Measurements from ENCODE around the gene SERPING1. TPM values are rescaled to one million over a fixed set of nuclear protein-coding genes. Genes with fewer than 3 reads are reported as not detected.
A peak's percentile ranks its signal among the peaks of the same experiment; 100 is the strongest.

Gene SERPING1
- total RNA-seq, 1 donor from 2014 or later = 0.14 TPM

GRCh38 chr11:57637626-57638004, 40.1 kb downstream of the SERPING1 start:
- no peak overlapping the region for H3K27ac Mint-ChIP-seq

GRCh38 chr11:57638005-57638781, 40.7 kb downstream of the SERPING1 start:
- no peaks in the 10 kb centered on the region for H3K36me3 Mint-ChIP-seq (ENCODE audit: low read depth)
- peaks cover 20% of the 10 kb centered on the region for H3K4me1 Mint-ChIP-seq
- H3K4me3 Mint-ChIP-seq = peak overlapping the region; percentile 87
- peaks cover 18% of the 10 kb centered on the region for H3K27me3 Mint-ChIP-seq
- peak; percentile 67 for DNase-seq
- H3K27ac Mint-ChIP-seq = peak overlapping the region; percentile 78
- H3K9me3 Mint-ChIP-seq = no peaks in the 10 kb centered on the region
- intact Hi-C loops (cut with micrococcal nuclease) = no loop called here

More at GRCh38 chr11:57637626-57638004, 40.1 kb downstream of the SERPING1 start:
- intact Hi-C loops (cut with micrococcal nuclease) = no loop called here
- DNase-seq = no peak
- Mint-ChIP-seq H3K4me1 (peaks cover 20% of the 10 kb centered on the region), H3K36me3 (ENCODE audit: low read depth) (no peaks in the 10 kb centered on the region), H3K27me3 (peaks cover 17% of the 10 kb centered on the region), H3K9me3 (no peaks in the 10 kb centered on the region), H3K4me3 (peak overlapping the region; percentile 87)

GRCh38 chr11:57638811-57639320, 41.4 kb downstream of the SERPING1 start:
- intact Hi-C loops (cut with micrococcal nuclease) = no loop called here
- H3K27me3 Mint-ChIP-seq = peaks cover 17% of the 10 kb centered on the region
- peak overlapping the region; percentile 87 for H3K4me3 Mint-ChIP-seq
- H3K9me3 Mint-ChIP-seq = no peaks in the 10 kb centered on the region
- peak; percentile 64 for DNase-seq
- H3K4me1 Mint-ChIP-seq = peaks cover 20% of the 10 kb centered on the region
- H3K36me3 Mint-ChIP-seq (ENCODE audit: low read depth) = no peaks in the 10 kb centered on the region
- H3K27ac Mint-ChIP-seq = peak overlapping the region; percentile 78

GRCh38 chr11:57639321-57640067, 42.0 kb downstream of the SERPING1 start:
- Mint-ChIP-seq H3K27ac (peak overlapping the region; percentile 60), H3K36me3 (ENCODE audit: low read depth) (no peaks in the 10 kb centered on the region), H3K27me3 (peaks cover 11% of the 10 kb centered on the region), H3K4me3 (peak overlapping the region; percentile 87), H3K9me3 (no peaks in the 10 kb centered on the region), H3K4me1 (peaks cover 21% of the 10 kb centered on the region)
- intact Hi-C loops (cut with micrococcal nuclease) = loop anchor here (2.0 kb wide), 1 partner anchor 181 kb away; no protein-coding TSS in a partner anchor
- DNase-seq = peak; percentile 72

- Mint-ChIP-seq H3K4me3 (no peak overlapping the region), H3K36me3 (ENCODE audit: low read depth) (no peaks in the 10 kb centered on the region), H3K27ac (no peak overlapping the region), H3K4me1 (peaks cover 27% of the 10 kb centered on the region), H3K27me3 (peaks cover 10% of the 10 kb centered on the region), H3K9me3 (no peaks in the 10 kb centered on the region)
- intact Hi-C loops (cut with micrococcal nuclease) = loop anchor here (2.0 kb wide), 1 partner anchor 181 kb away; no protein-coding TSS in a partner anchor
- no peak for DNase-seq
These were observed 42.7 kb downstream of the SERPING1 start for GRCh38 chr11:57640068-57640800.

DNA sequence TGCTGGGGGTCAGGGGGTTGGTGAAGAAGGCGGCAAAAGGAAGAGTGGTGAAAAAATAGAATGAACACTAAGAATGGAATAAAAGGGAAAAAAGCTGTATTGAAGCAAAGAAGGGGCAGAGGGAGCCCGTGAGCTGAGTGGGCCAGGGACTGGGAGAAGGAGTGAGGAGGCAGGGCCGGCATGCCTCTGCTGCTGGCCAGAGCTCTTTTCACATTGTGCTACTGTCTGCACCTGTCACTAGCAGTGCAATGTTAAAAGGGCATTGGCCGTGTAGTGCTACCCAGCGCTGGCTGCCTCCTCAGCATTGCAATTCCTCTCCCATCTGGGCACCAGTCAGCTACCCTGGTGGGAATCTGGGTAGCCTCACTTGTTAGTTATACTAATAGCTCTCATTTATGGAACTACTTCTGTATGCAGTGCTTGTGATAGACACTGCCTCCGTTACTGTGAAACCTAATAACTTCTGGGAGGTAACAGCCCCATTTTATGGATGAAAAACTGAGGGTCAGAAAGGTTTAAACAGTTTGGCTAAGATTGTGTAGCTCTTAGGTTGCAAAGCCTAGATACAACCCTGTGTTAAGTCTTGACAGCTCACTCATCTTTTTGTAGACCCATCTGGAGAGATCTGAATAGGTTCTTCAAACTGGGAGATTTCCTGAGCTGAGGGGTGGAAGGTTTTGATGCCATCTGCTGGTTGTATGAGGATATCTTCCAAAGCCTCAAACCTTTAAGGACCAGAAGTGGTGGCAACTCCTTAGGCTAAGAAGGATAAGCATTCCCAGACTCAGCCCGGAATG, 43.7 kb downstream of the SERPING1 start:
- Mint-ChIP-seq H3K27ac (no peak overlapping the region), H3K9me3 (no peaks in the 10 kb centered on the region), H3K36me3 (ENCODE audit: low read depth) (no peaks in the 10 kb centered on the region), H3K27me3 (peaks cover 15% of the 10 kb centered on the region), H3K4me3 (no peak overlapping the region), H3K4me1 (peaks cover 31% of the 10 kb centered on the region)
- DNase-seq = peak; percentile 77
- intact Hi-C loops (cut with micrococcal nuclease) = loop anchor here (1.0 to 2.0 kb wide), 3 partner anchors 73 to 296 kb away; no protein-coding TSS in a partner anchor

GRCh38 chr11:57643802-57644201, 46.3 kb downstream of the SERPING1 start:
- no peak for DNase-seq
- Mint-ChIP-seq H3K36me3 (ENCODE audit: low read depth) (no peaks in the 10 kb centered on the region), H3K27me3 (peaks cover 39% of the 10 kb centered on the region), H3K4me1 (peaks cover 43% of the 10 kb centered on the region), H3K27ac (no peak overlapping the region), H3K4me3 (no peak overlapping the region), H3K9me3 (no peaks in the 10 kb centered on the region)
- intact Hi-C loops (cut with micrococcal nuclease) = no loop called here

GRCh38 chr11:57644748-57645688, 47.5 kb downstream of the SERPING1 start:
- no peak overlapping the region for H3K4me3 Mint-ChIP-seq
- no peaks in the 10 kb centered on the region for H3K9me3 Mint-ChIP-seq
- no peak overlapping the region for H3K27ac Mint-ChIP-seq
- H3K27me3 Mint-ChIP-seq = peaks cover 40% of the 10 kb centered on the region
- no peaks in the 10 kb centered on the region for H3K36me3 Mint-ChIP-seq (ENCODE audit: low read depth)
- H3K4me1 Mint-ChIP-seq = peaks cover 48% of the 10 kb centered on the region
- DNase-seq = peak; percentile 96
- intact Hi-C loops (cut with micrococcal nuclease) = loop anchor here (5.0 kb wide), 1 partner anchor 308 kb away; the partner anchor contains the start of genes P2RX3 and SSRP1

DNA sequence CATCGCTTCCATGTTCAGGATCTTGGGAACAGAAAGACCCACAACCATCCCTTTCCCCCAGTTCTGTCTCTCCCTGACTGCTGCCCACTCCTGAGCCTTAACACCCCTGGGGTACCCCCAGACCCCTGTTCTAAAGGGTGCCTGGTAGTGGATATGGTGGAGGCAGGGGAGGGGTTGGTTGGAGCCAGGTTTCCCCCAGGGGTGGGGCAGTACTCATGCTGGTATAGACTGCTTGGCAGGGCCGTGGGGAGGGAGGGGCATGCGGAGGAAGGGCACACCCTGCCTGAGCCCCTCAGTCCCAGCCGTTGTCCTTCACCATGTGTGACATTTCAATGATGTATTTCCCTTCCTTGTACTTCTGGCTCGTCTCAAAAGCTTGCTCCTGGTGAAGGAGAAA, 48.2 kb downstream of the SERPING1 start:
- no peak for DNase-seq
- peaks cover 50% of the 10 kb centered on the region for H3K4me1 Mint-ChIP-seq
- H3K9me3 Mint-ChIP-seq = no peaks in the 10 kb centered on the region
- H3K27me3 Mint-ChIP-seq = peaks cover 40% of the 10 kb centered on the region
- no peak overlapping the region for H3K4me3 Mint-ChIP-seq
- intact Hi-C loops (cut with micrococcal nuclease) = loop anchor here (5.0 kb wide), 1 partner anchor 308 kb away; the partner anchor contains the start of genes P2RX3 and SSRP1
- H3K27ac Mint-ChIP-seq = no peak overlapping the region
- H3K36me3 Mint-ChIP-seq (ENCODE audit: low read depth) = no peaks in the 10 kb centered on the region

DNA sequence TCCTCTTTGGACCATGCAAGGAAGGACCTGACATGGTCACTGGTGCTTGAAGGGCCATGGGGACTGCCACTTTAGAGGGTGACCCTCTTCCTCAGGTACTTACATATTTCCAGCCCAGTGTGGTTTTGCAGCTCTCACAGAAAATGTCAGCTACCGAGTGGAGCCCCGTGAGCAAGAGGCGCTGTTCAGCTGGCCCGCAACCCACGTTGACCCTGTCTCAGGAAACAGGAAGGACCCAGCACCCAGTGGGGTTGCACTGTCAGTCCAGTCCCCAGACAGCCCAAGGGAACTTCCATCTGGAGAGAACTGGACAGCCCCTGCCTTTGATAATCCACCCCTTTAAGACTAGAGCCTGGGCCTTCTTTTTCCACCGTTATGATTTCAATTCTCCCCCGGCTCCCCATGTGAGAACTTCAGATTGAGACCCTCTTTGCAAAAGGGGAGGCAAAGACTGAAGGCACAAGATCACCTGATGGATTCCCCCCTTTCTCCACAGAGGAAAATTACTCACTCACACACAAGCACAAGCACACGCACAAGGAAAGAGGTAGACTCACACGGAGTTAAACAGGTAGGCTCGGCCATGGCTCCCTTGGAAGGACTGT, 48.8 kb downstream of the SERPING1 start:
- Mint-ChIP-seq H3K9me3 (no peaks in the 10 kb centered on the region), H3K4me3 (no peak overlapping the region)

DNA sequence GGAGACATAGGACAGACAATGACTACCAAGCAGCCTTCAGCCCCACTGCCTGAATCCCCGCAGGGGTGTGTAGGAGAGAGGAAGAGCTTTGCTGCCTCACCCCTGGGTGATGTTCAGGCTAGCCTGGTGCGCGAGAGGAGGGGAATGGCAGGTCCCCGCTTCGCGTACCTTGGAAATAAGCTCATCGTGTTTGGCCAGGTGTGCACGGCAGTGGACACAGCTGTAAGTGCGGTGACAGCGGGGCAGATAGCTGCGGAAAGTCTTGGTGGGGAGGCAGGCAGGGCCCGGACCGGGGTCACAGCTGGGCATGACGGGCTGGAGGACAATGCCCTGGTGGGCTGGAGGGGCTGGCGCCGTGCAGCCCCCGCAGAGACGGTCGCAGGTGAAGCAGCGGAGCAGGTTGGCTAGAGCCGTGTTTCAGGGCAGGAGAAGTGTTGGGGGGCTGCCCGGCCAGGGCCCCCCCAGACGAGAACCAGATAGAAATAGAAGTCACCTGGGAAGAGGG, 49.4 kb downstream of the SERPING1 start:
- Mint-ChIP-seq H3K4me1 (peaks cover 46% of the 10 kb centered on the region), H3K9me3 (no peaks in the 10 kb centered on the region), H3K4me3 (no peak overlapping the region), H3K36me3 (ENCODE audit: low read depth) (no peaks in the 10 kb centered on the region), H3K27ac (no peak overlapping the region), H3K27me3 (peaks cover 40% of the 10 kb centered on the region)
- intact Hi-C loops (cut with micrococcal nuclease) = loop anchor here (5.0 kb wide), 1 partner anchor 310 kb away; the partner anchor contains the start of genes P2RX3 and SSRP1
- no peak for DNase-seq

More for the DNA sequence above, 48.8 kb downstream of the SERPING1 start:
- DNase-seq = no peak
- Mint-ChIP-seq H3K27ac (no peak overlapping the region), H3K36me3 (ENCODE audit: low read depth) (no peaks in the 10 kb centered on the region), H3K4me1 (peaks cover 47% of the 10 kb centered on the region), H3K27me3 (peaks cover 40% of the 10 kb centered on the region)
- intact Hi-C loops (cut with micrococcal nuclease) = loop anchor here (5.0 kb wide), 1 partner anchor 309 kb away; the partner anchor contains the start of genes P2RX3 and SSRP1
